PC-9 (cell line): ENCODE data around the gene RRM2. TPM values are rescaled to one million over a fixed set of nuclear protein-coding genes. Genes with fewer than 3 reads are reported as not detected.

Experiments
- BruUV-seq: library from RNA; stranded (reverse); fragments of 400-500 nt; replicated peaks from 2 replicates; lab custom pipeline; 2021; lab: Mats Ljungman, UMichigan
- CTCF ChIA-PET: fragments of 300-600 bp; sonication (Branson Sonifier 250); formaldehyde crosslinking; loops from one replicate; lab custom pipeline; 2022; ENCODE audit warnings: antibody characterized with exemption; lab: Charles Lee
- POLR2A ChIA-PET: fragments of 300-600 bp; sonication (Branson Sonifier 250); formaldehyde crosslinking; loops from one replicate; lab custom pipeline; 2022; ENCODE audit warnings: antibody characterized with exemption; ENCODE audit not compliant: unreplicated experiment; lab: Charles Lee
- DNase-seq, 2 experiments: peaks; one replicate each; pipeline versions ENCODE4 v3.0.0 to v3.0.0-alpha.2; 2015 to 2022; ENCODE audit warnings: mixed read lengths in 1 of 2
- H2AFZ ChIP-seq: fragments of 200-600 bp; sonication (generic); 2 replicates; pipeline ENCODE4 v1.8.1; 2017; ENCODE audit warnings: antibody characterized with exemption
- H3F3A ChIP-seq: fragments of 200-600 bp; sonication (generic); 2 replicates; pipeline ENCODE4 v1.8.1; 2017; ENCODE audit warnings: antibody characterized with exemption, mild to moderate bottlenecking, low read depth; ENCODE audit not compliant: insufficient read depth
- H3K27ac ChIP-seq: fragments of 200-600 bp; sonication (generic); 2 replicates; pipeline ENCODE4 v1.6.1; 2016; ENCODE audit warnings: mixed run types
- H3K27me3 ChIP-seq: fragments of 200-600 bp; sonication (generic); 2 replicates; pipeline ENCODE4 v1.6.1; 2016; ENCODE audit warnings: low read depth, mixed run types; ENCODE audit not compliant: insufficient read depth
- H3K36me3 ChIP-seq: fragments of 200-600 bp; sonication (generic); 2 replicates; pipeline ENCODE4 v1.6.1; 2016; ENCODE audit warnings: low read depth, mixed run types
- H3K4me1 ChIP-seq: fragments of 200-600 bp; sonication (generic); replicated peaks from 2 replicates; pipeline ENCODE4 v1.6.1; 2016; ENCODE audit warnings: mixed run types; ENCODE audit not compliant: insufficient read depth
- H3K4me2 ChIP-seq: fragments of 200-600 bp; sonication (generic); 2 replicates; pipeline ENCODE4 v1.6.1; 2017; ENCODE audit warnings: mixed run types
- H3K4me3 ChIP-seq: fragments of 200-600 bp; sonication (generic); 2 replicates; pipeline ENCODE4 v1.6.1; 2016; ENCODE audit warnings: mixed run types
- H3K79me2 ChIP-seq: fragments of 200-600 bp; sonication (generic); 2 replicates; pipeline ENCODE4 v1.6.1; 2017; ENCODE audit warnings: low read depth, mixed run types
- H3K9me2 ChIP-seq: fragments of 200-600 bp; sonication (generic); 2 replicates; pipeline ENCODE4 v1.8.1; 2017; ENCODE audit warnings: mild to moderate bottlenecking; ENCODE audit not compliant: insufficient read depth
- H3K9me3 ChIP-seq: fragments of 200-600 bp; sonication (generic); 2 replicates; pipeline ENCODE4 v1.8.1; 2016; ENCODE audit warnings: low read depth; ENCODE audit not compliant: insufficient read depth
- H4K20me1 ChIP-seq: fragments of 200-600 bp; sonication (generic); 2 replicates; pipeline ENCODE4 v1.8.1; 2017; ENCODE audit not compliant: insufficient read depth
- EZH2 ChIP-seq: fragments of 200-600 bp; sonication (generic); IDR thresholded peaks from 2 replicates; pipeline ENCODE4 v1.8.0; 2017; ENCODE audit warnings: antibody characterized with exemption, low read depth
- intact Hi-C: fragments of 100-400 bp; cut with micrococcal nuclease; formaldehyde crosslinking; loops from one replicate; pipeline ENCODE4 v1.10.0; 2022; ENCODE audit not compliant: unreplicated experiment
- total RNA-seq: library from RNA; stranded (reverse); gene quantifications from 2 replicates; pipeline ENCODE4 v1.2.3, GENCODE V29; 2021
- TF ChIP-seq, protein P1 (sequence below): fragments of 200-600 bp; sonication (generic); conservative IDR thresholded peaks from 2 replicates; pipeline ENCODE4 v1.6.1; 2017; ENCODE audit warnings: mixed run types, antibody characterized with exemption, mild to moderate bottlenecking, moderate library complexity

RRM2 gene
- total RNA-seq, 1 experiment from 2014 or later, result 105 TPM

DNA sequence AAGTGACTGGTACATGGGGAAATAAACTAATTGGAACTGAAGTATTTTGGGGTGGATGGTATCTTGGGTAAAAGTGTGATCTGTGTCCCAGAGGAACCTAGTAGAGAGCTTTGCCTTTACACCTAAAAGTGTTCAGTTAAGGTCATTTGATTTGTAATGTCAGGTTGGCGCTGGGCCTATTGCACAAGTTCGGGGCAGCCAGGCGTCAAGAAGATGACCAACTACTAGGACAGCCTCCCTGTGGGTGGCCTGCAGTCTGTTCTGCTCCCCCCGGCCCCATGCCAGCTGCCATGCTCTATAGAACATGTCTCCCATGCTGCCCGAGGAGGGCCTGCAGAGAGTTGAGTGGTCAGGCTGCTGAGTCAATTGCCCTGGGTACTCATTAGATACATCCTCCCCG, 10.1 kb downstream of the RRM2 start:
- POLR2A ChIA-PET, result interaction anchor here (0.7 kb wide), 1 partner anchor 179 kb away, joined by 4 read pairs; no protein-coding TSS in a partner anchor
- H3K4me3 ChIP-seq, result no peak overlapping the region
- no peaks in the 10 kb centered on the region for H3K27me3 ChIP-seq
- intact Hi-C loops, result no loop called here
- no peak overlapping the region for H2AFZ ChIP-seq
- no TSS peak for BruUV-seq
- 0 out of 2 replicates have a peak, but pooled peaks cover 2% of the 10 kb centered on the region for H3K79me2 ChIP-seq
- H3K4me1 ChIP-seq, result no peaks in the 10 kb centered on the region
- H3F3A ChIP-seq, result peaks cover 71% of the 10 kb centered on the region
- H3K9me2 ChIP-seq, result no peaks in the 10 kb centered on the region
- DNase-seq, result no peak
- CTCF ChIA-PET, result no interaction called here
- no peak overlapping the region for H3K4me2 ChIP-seq
- peaks cover 27% of the 10 kb centered on the region; the same call in 1 of the 2 replicates for H3K36me3 ChIP-seq
- no peaks in the 10 kb centered on the region for H3K9me3 ChIP-seq
- H4K20me1 ChIP-seq, result no peaks in the 10 kb centered on the region
- H3K27ac ChIP-seq, result no peak overlapping the region
- TF ChIP-seq, protein P1, sequence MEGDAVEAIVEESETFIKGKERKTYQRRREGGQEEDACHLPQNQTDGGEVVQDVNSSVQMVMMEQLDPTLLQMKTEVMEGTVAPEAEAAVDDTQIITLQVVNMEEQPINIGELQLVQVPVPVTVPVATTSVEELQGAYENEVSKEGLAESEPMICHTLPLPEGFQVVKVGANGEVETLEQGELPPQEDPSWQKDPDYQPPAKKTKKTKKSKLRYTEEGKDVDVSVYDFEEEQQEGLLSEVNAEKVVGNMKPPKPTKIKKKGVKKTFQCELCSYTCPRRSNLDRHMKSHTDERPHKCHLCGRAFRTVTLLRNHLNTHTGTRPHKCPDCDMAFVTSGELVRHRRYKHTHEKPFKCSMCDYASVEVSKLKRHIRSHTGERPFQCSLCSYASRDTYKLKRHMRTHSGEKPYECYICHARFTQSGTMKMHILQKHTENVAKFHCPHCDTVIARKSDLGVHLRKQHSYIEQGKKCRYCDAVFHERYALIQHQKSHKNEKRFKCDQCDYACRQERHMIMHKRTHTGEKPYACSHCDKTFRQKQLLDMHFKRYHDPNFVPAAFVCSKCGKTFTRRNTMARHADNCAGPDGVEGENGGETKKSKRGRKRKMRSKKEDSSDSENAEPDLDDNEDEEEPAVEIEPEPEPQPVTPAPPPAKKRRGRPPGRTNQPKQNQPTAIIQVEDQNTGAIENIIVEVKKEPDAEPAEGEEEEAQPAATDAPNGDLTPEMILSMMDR, result no peak

DNA sequence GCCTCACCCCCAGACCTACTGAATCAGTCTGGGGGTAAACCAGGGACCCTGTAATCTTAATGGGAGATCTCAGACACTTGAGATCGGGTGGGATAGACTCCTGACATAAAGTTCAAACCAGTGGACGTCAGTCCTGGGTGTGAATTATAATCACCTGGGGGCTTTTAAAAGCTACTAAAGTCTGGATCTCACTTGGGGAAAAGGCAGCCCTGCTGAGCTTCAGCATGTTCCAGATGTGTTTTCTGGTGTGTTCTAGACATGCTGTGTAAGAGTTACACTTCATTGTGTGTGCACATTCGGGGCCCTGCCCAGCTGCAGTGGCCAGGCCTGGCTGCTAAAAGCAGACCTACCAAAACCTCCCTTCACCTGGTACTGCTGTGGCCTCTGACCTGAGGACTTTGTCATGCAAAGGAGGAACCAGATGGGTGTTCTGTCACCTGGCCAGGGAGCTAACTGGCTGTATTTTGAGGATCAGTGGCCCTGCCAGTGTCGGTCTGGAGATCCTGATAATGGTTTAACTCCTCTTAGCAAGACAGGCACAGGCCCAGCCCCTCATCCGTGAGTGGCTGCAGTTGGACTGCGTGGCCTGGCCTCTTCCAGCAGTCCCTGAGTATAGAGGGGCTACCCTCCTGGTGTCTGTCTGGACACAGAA, 10.6 kb downstream of the RRM2 start:
- Histone ChIP-seq H3K36me3 (peaks cover 24% of the 10 kb centered on the region; the same call in 1 of the 2 replicates), H2AFZ (no peak overlapping the region), H3K9me2 (no peaks in the 10 kb centered on the region), H3K4me3 (no peak overlapping the region), H3K9me3 (no peaks in the 10 kb centered on the region), H3K27me3 (no peaks in the 10 kb centered on the region), H3K4me1 (no peaks in the 10 kb centered on the region), H3K27ac (no peak overlapping the region), H3K4me2 (no peak overlapping the region), H4K20me1 (no peaks in the 10 kb centered on the region), H3K79me2 (no peaks in the 10 kb centered on the region), H3F3A (peaks cover 73% of the 10 kb centered on the region)
- TF ChIP-seq EZH2, result no peak
- TF ChIP-seq, protein P1, result no peak
- CTCF ChIA-PET, result no interaction called here
- no peak for DNase-seq
- no TSS peak for BruUV-seq
- POLR2A ChIA-PET, result interaction anchor here (0.7 kb wide), 1 partner anchor 178 kb away, joined by 4 read pairs; no protein-coding TSS in a partner anchor
- intact Hi-C loops, result no loop called here

DNA sequence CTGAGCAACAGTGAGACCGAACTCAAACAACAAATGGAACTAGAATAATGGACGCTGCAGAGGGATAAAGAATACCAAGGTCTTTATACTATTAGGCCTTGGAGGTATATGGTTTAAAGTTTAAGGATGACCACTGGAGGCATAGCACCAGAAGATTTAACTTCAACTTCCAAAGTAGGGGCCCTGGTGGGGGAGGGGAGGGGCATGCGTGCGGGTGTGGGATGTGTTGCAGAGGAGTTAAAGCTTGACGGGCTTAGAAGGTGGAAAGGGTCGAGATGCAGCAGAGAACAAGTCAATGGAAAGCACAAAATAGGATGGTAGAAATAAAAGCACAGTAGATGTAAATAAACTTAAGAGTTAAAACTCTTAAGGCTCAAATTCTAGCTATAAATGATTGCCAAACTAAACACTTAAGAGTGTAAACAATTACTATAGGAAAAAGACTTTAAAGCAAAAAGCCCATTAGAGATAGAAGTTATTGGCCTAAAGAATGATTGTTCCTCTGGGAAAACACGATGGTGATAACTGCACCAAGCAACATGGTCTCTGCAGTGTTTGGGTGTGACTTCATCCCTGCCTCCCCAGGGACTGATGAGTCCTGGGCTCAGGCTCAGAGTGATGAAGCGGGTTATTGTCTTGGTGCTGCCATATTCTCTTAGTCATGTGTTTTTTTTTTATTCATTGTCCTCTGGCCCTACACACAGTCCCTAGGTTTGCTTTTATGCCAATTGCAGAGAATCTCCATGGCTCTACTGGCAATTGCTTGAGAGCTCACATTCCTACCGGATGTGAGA, 13.0 kb downstream of the RRM2 start:
- intact Hi-C loops, result no loop called here
- no peak overlapping the region for H3K4me2 ChIP-seq

More for the DNA sequence above, 13.0 kb downstream of the RRM2 start:
- POLR2A ChIA-PET, result interaction anchor here (0.6 kb wide), 1 partner anchor 273 kb away, joined by 3 read pairs; no protein-coding TSS in a partner anchor
- no peak for DNase-seq
- CTCF ChIA-PET, result interaction anchor here (1.0 kb wide), 1 partner anchor 9 kb away, joined by 3 read pairs; no protein-coding TSS in a partner anchor
- no peaks in the 10 kb centered on the region for H4K20me1 ChIP-seq
- no peaks in the 10 kb centered on the region for H3K9me3 ChIP-seq
- H3F3A ChIP-seq, result peaks cover 76% of the 10 kb centered on the region
- no peaks in the 10 kb centered on the region for H3K79me2 ChIP-seq
- H3K27me3 ChIP-seq, result no peaks in the 10 kb centered on the region
- no peaks in the 10 kb centered on the region for H3K9me2 ChIP-seq
- H2AFZ ChIP-seq, result no peak overlapping the region
- BruUV-seq, result no TSS peak
- peaks cover 15% of the 10 kb centered on the region; the same call in 1 of the 2 replicates for H3K36me3 ChIP-seq
- H3K27ac ChIP-seq, result no peak overlapping the region
- no peak for TF ChIP-seq EZH2
- TF ChIP-seq, protein P1, result no peak
- H3K4me3 ChIP-seq, result no peak overlapping the region
- H3K4me1 ChIP-seq, result no peaks in the 10 kb centered on the region
